Non-pigmented ciliary epithelial cell (primary cell): ENCODE data around the gene ITFG1.
A peak's percentile ranks its signal among the peaks of the same experiment; 100 is the strongest.
"Not testable (repeated sequence)": the region's sequence is repeated elsewhere in the genome, so short reads cannot be mapped to it uniquely, and the experiment has no call there.

ENCODE experiments used
- DNase-seq: peaks from one replicate; pipeline ENCODE4 v3.0.0-alpha.2; 2010; ENCODE audit warnings: low read depth

Gene ITFG1

DNA sequence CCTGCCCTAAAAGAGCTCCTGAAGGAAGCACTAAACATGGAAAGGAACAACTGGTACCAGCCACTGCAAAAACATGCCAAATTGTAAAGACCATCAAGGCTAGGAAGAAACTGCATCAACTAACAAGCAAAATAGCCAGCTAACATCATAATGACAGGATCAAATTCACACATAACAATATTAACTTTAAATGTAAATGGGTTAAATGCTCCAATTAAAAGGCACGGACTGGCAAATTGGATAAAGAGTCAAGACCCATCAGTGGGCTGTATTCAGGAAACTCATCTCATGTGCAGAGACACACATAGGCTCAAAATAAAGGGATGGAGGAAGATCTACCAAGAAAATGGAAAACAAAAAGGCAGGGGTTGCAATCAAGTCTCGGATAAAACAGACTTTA, 136.6 kb downstream of the ITFG1 start:
- DNase-seq = not testable (repeated sequence)

DNA sequence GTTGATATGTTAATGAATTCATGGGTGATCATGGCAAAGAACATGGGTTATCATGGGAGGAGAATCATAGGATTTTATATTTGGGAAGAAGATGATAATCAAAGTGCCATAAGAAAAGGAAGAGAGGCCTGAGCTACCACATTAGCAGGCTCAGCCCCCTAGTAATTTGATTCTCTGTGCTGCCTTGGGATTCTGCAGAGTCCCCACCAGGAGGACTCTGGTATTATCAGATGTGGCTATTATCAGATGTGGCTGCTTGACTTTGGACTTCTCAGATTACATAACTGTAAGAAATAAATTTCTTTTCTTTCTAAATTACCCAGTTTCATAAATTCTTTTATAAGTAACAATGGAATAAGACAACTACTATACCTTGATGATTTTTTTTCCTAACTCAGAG, 137.6 kb downstream of the ITFG1 start:
- no peak for DNase-seq

DNA sequence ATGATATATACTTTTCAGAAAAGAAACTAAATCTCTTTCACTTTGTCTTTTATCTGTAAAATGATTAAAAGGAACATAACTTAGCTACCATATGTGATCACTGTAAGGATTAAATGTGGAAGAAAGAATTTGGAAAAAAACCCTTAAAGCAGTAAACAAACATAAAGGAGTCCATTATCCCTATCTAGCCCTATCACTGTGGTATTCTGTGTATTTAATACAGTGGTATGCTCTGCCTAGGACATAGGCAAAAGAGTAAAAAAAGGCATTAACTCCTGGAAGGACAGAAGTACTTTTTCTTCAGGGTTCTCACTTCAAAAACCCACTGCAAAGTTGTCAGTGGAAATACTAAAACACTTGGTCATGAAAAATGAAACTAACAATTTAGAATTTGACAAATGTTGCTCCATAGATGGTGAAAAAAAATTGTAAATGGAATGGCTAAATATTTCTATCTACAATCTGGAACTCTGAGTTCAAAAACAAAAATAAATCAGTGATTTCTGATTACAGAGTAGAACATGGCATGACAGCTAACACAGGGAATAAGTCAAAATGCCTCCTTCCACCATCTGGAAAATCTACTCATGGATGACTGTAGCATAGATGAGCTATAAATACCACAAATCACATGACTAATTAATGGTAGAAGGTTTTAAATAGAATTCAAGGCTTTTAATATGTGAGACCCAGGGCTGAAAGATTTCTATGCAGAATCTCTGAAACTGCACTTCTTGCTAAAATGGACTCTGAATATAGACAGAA, 140.1 kb downstream of the ITFG1 start:
- DNase-seq = no peak

DNA sequence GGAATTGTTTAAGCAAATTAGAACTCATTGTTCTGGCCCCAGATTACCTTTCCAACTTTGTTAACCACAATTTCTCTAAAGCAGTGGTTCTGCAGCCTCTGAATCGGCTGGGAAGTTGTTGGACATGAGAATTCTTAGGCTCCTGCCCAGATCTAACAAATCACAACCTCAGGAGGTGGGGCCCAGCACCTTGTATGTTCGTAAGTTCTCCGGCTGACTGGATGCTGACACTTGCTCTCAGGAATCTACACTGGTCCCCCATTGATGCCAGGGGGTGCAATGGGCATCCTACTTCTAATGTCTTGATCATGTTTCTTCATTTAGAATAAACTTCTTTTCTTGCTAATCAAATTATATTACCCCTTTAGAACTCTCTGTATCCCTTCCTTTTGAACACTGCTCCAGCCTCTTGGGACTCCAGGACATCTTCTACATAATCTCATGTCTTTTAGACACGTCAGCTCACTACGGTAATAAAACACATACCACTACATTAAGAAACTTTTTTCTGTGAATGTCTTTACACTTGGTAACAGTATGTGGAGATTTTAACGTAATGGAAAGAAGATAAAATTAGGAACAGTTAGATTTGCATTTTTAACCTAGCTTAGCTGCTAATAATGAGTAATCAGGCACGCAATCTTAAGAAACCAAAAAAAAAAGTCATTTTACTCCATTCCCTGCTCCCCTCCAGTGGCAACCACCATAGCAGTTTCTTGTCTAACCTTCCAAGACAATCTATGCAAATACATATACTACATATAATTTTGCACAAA, 143.2 kb downstream of the ITFG1 start:
- DNase-seq = no peak

DNA sequence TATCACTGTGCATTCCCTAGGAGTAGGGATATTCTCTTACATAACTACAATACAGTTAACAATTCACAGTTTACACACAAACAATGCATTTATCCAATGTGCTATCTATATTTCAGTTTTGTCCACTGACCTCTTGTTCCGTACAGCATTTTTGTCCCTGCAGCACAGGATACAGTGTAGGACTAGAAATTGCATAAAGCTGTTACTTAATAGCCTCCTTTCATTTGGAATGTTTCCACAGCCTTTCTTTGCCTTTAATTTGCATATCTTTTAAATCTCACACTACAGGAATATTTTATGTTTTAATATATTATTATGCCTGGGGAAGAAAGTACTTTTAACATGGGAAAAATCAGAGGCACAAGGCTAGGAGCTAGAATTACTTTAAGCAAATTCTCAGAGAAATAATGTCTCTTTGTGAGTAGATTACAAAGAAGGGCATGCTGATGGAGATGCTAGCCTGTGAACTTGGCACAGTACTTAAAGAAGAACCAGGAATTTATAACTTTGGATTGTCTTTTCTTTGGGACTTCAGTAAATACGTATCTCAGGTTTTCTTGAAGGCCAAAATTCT, 144.3 kb downstream of the ITFG1 start:
- DNase-seq = no peak

DNA sequence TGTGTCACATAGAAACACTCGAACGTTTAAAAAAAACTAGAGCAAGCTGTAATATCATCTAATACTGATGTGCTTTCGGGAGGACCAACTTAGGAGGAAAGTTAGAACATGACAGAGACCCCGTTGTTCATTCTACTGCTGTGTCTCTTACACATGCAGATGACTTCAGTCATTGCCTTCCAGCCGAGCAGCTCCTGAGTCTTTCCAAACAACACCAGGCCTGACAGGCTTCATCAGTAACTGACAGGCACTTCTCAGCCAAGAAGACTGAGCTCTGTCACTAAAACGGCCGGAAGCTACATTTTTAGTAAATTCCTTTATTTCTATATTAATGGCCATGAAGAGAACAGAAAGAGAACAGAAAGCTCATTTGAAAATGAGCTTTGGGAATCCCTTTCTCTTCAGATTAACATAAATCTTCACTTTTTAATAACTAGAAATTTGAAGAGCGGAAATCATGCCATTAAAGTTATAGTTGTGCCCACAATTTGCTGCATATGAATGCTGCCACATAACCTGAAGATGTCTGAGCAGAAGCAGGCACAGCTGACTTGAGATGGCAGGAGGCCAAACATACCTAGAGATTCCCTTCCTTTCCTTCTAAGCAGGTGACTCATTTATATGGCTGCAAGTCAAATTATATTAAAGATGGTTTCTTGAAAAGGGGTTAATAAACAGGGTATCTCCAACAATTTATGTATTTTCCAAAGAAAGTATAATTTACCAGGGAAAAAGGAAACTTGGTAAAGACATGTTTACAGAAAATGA, 148.9 kb downstream of the ITFG1 start:
- no peak for DNase-seq

DNA sequence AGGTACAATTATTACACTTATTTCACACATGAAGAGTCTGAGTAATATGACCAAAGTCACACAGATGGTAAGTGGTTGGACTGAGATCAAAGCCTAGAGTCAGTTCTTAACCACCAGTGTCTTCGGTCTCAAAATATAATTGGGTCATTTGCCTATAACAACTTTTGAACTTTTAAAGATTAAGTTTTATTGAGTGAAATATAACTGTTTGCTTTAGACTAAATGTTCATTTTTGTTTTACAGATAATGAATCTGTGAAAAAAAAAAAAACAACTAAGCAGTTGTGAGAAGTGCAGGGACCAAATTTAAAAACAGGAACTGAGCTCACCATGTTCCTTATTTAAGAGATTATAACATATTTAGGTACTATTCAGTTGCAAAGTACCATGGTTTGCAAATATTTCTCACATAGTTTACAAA, 150.1 kb downstream of the ITFG1 start:
- no peak for DNase-seq

DNA sequence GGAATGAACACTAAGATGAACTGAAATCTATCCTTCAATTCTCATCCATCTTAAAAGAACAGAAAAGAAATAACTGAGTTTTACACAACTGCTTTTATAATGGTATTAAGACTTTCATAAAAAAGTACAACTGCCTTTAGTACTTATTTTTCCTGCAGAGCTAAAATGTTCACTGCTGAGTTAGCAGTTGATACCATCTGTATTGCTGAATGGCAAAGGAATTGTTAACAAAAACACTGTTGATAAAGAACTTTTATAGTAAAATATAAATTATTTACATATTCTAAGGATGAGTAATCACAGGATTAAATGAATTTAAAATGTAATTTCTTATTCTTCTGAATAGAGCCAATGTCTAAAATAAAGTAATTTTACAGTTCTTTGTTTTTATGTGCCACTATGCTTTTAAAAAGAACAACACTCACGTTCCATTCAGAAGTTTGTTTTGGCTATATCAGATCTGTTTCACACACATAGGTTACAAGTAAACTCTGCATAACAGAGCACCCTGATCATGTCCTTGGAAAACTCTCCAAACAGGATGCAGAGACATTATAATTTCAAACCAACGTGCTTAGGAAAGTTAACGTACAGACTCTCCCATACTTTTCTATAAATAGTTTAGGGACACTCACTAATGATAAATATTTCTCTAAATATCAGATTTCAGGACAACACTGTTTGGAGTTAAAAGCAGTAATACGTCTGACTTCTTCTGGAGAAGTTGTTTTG, 151.1 kb downstream of the ITFG1 start:
- no peak for DNase-seq

DNA sequence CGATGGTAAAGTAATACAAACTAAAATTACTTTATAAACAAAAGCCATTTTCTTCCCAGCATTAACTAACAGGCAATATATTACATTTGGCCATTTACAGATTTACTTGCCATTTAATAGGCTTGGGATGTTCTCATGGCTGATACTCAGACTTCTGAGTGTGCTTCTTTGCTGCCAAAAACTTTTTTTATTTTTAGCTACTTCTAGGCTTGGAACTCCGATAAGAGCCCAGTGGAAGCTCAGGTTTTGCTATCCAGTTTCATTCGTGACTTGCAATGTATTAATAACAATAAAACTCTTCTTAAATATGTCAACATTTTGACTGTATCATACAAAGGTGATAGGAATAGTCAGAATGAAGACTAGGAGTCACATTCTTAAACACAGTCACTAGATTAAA, 152.3 kb downstream of the ITFG1 start:
- DNase-seq = no peak

DNA sequence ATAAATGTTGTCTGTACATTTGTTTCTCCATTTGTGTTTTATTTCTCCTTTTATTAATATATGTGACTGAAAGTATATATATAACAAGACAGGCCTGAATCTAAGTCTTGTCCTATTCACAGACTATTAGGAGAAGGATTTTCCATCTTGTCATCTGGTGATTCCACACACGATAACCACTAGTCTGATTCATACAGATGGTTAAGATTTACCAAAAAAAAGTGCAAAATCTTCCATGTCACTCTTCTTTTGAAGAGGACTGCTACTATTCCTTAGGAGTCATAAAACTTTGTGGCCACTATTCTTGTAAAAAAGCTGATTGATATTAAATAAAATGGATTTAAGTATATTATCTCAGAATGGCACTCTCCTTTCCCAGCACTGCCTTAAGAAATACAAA, 156.3 kb downstream of the ITFG1 start:
- DNase-seq = no peak

DNA sequence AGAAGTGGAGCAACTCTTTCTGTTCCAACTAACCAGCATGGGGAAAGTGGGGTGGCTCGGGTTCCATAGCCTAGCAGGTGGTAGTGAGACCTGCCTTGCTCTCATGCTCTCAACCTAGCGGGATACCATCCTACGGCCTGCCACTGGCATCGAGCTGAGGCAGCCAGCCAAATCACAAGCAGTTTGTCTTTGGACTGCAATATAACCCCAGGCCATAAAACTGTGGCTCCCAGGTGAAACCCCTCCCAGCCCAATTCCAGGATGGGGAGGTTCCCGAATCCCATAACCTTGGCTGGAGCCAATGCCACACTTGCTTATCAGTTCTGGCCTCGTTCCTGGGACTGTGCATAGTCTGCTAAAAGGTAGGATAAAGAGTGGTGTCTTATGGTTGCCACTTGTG, 161.3 kb downstream of the ITFG1 start:
- DNase-seq = no peak

DNA sequence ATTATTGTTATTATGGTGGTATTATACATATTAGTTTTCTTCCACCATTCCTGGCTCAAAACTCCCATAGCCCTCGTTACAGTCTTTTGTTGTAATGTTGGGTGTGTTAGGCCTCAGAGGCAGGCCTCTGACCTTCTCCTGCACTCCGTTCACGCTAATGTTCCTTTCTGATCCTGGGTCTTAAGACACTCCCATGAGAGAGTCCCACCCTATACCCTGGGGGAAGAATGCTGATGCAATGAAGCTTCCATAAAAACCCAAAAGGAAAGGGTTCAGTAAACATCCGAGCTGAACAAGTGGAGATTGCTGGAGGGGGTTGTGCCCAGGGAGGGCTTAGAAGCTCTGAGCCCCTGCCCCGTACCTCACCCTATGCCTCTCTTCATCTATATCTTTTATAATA, 175.9 kb downstream of the ITFG1 start:
- no peak for DNase-seq

DNA sequence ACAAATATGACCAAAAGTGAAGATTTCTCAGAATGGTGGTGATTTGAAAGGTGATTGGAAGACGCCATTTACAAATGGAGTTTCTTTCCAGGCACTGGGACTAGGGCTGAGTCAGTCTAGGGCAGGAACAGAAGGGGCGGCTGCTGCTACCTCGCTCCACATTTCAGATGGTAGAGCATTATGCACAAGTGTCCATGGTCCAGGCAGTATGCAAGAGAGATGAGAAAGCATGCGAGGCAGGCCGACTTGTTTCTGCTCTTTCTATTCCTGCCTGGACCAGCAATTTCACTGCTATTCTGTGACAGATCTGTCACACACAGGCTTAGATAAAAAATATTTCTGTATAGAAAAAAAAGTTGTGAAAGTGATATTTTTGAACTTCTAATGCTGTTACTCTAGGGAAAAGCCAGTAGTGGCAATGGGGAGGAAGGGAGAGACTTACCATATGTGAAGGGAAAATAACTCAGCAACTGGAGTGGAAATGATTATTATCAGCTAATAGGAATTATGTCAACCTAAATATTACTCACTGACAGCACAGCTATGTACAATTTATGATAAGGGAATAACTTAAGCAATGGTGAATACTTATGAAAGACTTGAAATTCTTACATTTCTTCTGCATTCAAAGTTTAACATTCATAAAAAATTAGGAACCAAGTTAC, 182.4 kb downstream of the ITFG1 start:
- DNase-seq = peak; percentile 20

DNA sequence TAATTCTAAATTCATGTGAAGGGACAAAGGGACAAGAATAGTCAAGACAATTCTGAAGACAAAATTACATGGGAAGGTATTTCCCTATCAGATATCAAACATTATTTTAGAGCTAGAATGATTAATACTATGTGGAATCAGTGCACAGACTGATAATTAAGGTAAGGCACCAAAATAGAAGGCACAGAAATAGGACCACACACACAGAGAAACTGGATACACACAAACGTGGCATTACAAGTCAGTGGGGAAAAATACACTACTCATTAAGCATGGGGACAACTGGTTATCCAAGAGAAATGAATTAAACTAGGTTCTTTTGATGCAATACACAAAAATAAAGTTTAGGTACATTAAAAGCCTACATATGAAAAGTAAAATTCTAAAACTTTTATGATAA, 184.3 kb downstream of the ITFG1 start:
- no peak for DNase-seq

DNA sequence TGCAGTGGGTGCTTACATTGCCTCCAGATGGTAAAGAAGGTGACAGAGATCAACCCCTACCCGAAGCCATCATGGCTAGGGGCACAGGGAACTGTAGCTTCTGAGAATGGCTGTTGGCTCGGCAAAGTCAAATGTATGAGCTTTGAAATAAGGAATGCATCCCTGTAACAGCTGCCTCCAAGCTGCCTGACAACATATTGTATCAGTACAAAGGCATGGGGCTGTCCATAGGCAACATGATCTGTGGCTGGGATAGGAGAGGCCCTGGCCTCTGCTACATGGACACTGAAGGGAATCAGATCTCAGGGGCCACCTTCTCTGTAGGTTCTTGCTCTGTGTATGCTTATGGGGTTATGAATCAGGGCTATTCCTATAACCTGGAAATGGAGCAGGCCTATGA, 197.9 kb downstream of the ITFG1 start:
- DNase-seq = no peak

DNA sequence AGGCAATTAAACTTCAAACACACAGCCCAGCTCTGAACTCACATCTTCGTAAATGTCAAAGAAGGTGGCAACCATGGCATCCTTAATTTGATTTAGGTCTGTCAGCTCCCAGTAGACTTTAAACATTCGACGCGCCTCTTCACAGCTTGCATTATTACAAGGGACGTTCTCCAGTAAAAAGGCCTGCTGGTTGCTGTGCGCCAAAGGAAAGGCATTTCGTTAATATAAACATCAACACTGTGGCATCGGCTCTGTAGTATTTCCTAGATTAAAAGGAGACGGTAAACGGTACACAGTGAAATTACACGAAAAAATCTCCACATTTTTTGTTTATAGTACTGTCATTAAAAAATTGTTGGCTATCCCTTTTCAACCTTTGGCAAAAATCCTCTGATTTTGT, 200.4 kb downstream of the ITFG1 start:
- no peak for DNase-seq

DNA sequence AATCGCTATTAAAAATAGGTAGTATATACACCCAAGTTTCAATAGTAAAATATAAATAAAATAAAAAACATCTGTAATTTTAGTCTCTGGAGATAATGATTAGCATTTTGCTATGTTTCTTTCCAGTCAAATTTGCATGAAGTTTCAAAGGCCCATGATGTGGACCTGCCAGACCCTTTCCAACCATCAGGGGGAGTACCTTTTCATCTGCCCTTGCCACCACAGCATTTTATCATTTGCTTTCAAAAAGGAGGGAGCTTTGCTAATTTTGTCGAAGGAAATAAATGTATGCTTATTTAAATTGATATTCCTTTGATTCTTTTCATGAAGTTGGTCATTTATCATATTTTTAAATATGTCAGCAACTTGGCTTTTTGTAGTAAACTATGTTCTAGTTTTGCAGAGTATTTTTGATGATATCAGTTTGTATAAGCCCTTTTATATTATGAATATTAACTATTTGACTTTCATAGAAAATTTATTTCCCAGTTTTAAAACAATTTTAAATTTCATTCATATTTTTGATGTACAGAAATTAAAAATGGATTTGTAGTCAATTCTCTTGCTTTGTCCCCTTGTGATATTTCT, 201.9 kb downstream of the ITFG1 start:
- DNase-seq = no peak

DNA sequence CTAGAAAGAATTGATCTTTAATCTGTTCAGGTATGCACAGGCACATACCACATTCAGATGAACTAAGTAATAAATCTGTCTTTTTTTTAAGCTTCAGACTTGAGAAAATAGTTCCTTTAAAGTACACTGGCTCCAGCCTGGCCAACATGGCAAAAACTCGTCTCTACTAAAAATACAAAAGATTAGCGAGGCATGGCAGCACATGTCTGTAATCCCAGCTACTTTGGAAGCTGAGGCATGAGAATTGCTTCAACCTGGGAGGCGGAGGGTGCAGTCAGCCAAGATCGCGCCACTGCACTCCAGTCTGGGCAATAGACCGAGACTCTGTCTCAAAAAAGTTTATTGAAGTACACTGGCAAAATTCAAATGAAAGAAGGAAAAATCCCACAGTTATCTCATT, 206.1 kb downstream of the ITFG1 start:
- DNase-seq = no peak

DNA sequence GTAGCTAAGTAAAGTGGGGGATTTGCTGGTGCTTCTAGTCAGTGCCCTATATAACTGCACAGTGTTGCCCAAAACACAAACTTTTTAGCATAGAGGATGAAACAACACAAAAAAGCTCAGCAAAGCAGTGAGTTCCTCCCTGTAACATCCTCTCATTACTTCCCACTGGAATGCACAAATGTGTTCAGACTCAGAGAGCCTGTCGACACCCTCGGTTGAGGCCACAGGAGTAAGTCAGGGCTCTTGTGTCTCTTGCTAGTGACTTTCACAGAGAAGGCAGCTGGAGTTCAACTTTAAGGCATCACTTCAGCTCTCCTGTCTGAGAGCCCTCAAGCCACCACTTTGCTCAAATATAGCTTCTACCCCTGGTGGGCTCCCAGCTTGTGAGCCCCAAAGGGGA, 209.9 kb downstream of the ITFG1 start:
- DNase-seq = no peak

DNA sequence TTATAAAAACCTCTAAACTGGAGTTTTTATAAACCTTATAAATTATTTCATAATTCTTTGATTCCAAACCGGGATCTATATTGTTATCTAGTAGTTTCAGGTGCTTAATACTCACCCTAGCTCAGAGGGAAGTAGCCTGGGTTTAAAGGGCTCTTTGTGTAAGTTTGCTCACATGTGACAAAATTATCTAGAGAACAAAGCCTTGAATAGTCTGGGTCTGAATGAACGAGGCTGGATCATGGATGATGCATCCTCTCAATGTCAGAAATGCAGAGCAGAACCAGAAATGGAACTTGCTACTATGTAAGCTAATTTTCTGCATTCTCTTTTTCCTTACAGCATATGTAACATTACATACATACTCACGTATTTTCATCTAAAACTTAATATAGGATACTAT, 213.2 kb downstream of the ITFG1 start:
- no peak for DNase-seq

DNA sequence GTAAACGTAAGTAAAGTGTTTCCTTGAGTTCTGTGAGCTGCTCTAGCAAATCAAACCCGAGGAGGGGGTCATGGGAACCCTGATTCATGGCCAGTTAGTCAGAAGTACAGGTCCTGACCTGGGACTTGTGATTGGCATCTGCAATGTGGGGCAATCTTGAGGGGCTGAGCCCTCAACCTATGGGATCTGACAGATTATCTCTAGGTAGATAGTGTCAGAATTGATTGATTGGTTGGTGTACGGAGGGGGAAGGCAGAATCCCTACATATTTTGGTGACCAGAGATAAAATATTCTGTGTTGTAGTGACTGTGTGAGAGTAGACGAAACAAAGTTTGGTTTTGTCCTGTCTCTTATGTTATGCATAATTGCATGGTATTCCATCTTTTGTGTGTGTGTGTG, 216.7 kb downstream of the ITFG1 start:
- no peak for DNase-seq
